GM21529 (cell line): Measurements from ENCODE around the gene KATNAL1.
"Not testable (repeated sequence)": the region's sequence is repeated elsewhere in the genome, so short reads cannot be mapped to it uniquely, and the experiment has no call there.

Source experiments
- ATAC-seq: cut with Tn5 transposase; IDR thresholded peaks from one replicate; pipeline ENCODE4 v1.9.1; 2021; ENCODE audit not compliant: unreplicated experiment

The KATNAL1 gene

GRCh38 chr13:30224732-30225131 lies 82.6 kb downstream of the KATNAL1 start:
- no peak for ATAC-seq

- no peak for ATAC-seq
Measured at GRCh38 chr13:30222254-30222653, 85.1 kb downstream of the KATNAL1 start.

GRCh38 chr13:30216111-30216510 lies 91.2 kb downstream of the KATNAL1 start:
- no peak for ATAC-seq

GRCh38 chr13:30212256-30212655 lies 95.1 kb downstream of the KATNAL1 start:
- no peak for ATAC-seq

- no peak for ATAC-seq
Measured at GRCh38 chr13:30211745-30212144, 95.6 kb downstream of the KATNAL1 start.

GRCh38 chr13:30204564-30204963 lies 102.8 kb downstream of the KATNAL1 start:
- ATAC-seq = peak; percentile 83

GRCh38 chr13:30196025-30196424 lies 111.3 kb downstream of the KATNAL1 start:
- ATAC-seq = no peak

- no peak for ATAC-seq
Measured at GRCh38 chr13:30194906-30195305, 112.4 kb downstream of the KATNAL1 start.

GRCh38 chr13:30193279-30194234 lies 113.8 kb downstream of the KATNAL1 start:
- ATAC-seq = no peak

GRCh38 chr13:30192320-30193093 lies 114.8 kb downstream of the KATNAL1 start:
- no peak for ATAC-seq

GRCh38 chr13:30191491-30192100 lies 115.8 kb downstream of the KATNAL1 start:
- ATAC-seq = no peak

GRCh38 chr13:30186634-30187415 lies 120.5 kb downstream of the KATNAL1 start:
- ATAC-seq = no peak

- no peak for ATAC-seq
Measured at GRCh38 chr13:30181888-30182651, 125.3 kb downstream of the KATNAL1 start.

GRCh38 chr13:30179597-30180276 lies 127.6 kb downstream of the KATNAL1 start:
- ATAC-seq = no peak

GRCh38 chr13:30178976-30179375 lies 128.4 kb downstream of the KATNAL1 start:
- no peak for ATAC-seq

GRCh38 chr13:30175166-30175565 lies 132.2 kb downstream of the KATNAL1 start:
- no peak for ATAC-seq

- ATAC-seq = not testable (repeated sequence)
Measured at GRCh38 chr13:30174250-30174649, 133.1 kb downstream of the KATNAL1 start.

- ATAC-seq = no peak
Measured at GRCh38 chr13:30173303-30173610, 134.1 kb downstream of the KATNAL1 start.

- ATAC-seq = no peak
Measured at GRCh38 chr13:30172593-30173302, 134.6 kb downstream of the KATNAL1 start.
